ENCODE results near the gene WIPF2.

GRCh38 chr17:40321961-40322357 lies 102.9 kb downstream of the WIPF2 start:
- TF ChIP-seq, protein P1, sequence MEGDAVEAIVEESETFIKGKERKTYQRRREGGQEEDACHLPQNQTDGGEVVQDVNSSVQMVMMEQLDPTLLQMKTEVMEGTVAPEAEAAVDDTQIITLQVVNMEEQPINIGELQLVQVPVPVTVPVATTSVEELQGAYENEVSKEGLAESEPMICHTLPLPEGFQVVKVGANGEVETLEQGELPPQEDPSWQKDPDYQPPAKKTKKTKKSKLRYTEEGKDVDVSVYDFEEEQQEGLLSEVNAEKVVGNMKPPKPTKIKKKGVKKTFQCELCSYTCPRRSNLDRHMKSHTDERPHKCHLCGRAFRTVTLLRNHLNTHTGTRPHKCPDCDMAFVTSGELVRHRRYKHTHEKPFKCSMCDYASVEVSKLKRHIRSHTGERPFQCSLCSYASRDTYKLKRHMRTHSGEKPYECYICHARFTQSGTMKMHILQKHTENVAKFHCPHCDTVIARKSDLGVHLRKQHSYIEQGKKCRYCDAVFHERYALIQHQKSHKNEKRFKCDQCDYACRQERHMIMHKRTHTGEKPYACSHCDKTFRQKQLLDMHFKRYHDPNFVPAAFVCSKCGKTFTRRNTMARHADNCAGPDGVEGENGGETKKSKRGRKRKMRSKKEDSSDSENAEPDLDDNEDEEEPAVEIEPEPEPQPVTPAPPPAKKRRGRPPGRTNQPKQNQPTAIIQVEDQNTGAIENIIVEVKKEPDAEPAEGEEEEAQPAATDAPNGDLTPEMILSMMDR (IDR thresholded peaks at IDR 0.05), result no peak
- TF ChIP-seq EP300 (IDR thresholded peaks at IDR 0.05), result no peak

Measured in tibial nerve (tissue), 4 donors.